Esophagus muscularis mucosa (tissue), 4 donors: Measurements from ENCODE around the gene RNASE1. TPM values are rescaled to one million over a fixed set of nuclear protein-coding genes. Genes with fewer than 3 reads are reported as not detected.
"Not testable (repeated sequence)": the region's sequence is repeated elsewhere in the genome, so short reads cannot be mapped to it uniquely, and the experiment has no call there.

Source experiments
- DNase-seq: peaks from one replicate; pipeline ENCODE4 v3.0.0-alpha.2; 2017; ENCODE audit errors: extremely low spot score
- H3K27ac ChIP-seq, 4 donors: fragments of 200-600 bp; sonication (generic); replicated peaks in 1 of 4; 1 replicate in 3 of 4; 2 replicates in 1 of 4; pipeline ENCODE4 v1.5.1; 2016 to 2019; ENCODE audit warnings: mild to moderate bottlenecking in 1 of 4
- H3K27me3 ChIP-seq, 4 donors: fragments of 200-600 bp; sonication (generic); one replicate each; pipeline versions ENCODE4 v1.5.1 to v1.6.0; 2016 to 2019
- H3K36me3 ChIP-seq, 4 donors: fragments of 200-600 bp; sonication (generic); one replicate each; pipeline ENCODE4 v1.5.1; 2016 to 2019
- H3K4me1 ChIP-seq, 4 donors: fragments of 200-600 bp; sonication (generic); one replicate each; pipeline ENCODE4 v1.5.1; 2016 to 2019
- H3K4me3 ChIP-seq, 4 donors: fragments of 200-600 bp; sonication (generic); 1 replicate in 2 of 4; 2 replicates in 2 of 4; pipeline ENCODE4 v1.5.1; 2016 to 2019; ENCODE audit warnings: mild to moderate bottlenecking in 4 of 4, moderate library complexity in 1 of 4
- H3K9me3 ChIP-seq, 4 donors: fragments of 200-600 bp; sonication (generic); 1 replicate in 3 of 4; 2 replicates in 1 of 4; pipeline ENCODE4 v1.5.1; 2016 to 2019
- EP300 ChIP-seq: sonication (generic); formaldehyde crosslinking; IDR thresholded peaks from one replicate; pipeline ENCODE4 v1.6.1; 2017; ENCODE audit warnings: antibody characterized with exemption
- POLR2A ChIP-seq: fragments of 450-650 bp; IDR thresholded peaks from one replicate; pipeline ENCODE4 v1.6.1; 2017; ENCODE audit warnings: antibody characterized with exemption, moderate library complexity, mild to moderate bottlenecking, low read depth
- POLR2AphosphoS5 ChIP-seq, 2 donors: sonication (generic); formaldehyde crosslinking; IDR thresholded peaks; one replicate each; pipeline ENCODE4 v1.6.1; 2017; ENCODE audit warnings: antibody characterized with exemption in 2 of 2
- WGBS: methylation state at CpG from one replicate; pipeline ENCODE4 v1.1.5; 2018; 5-methylcytosine and 5-hydroxymethylcytosine counted together
- intact Hi-C: fragments of 100-400 bp; cut with DNase I; formaldehyde crosslinking; loops from one replicate; pipeline ENCODE4 v1.15.1; 2023
- total RNA-seq, 4 donors: library from RNA; depleted of rRNA; stranded (reverse); fragments of >200 nt; gene quantifications; one replicate each; pipeline versions ENCODE4 v1.1.0 to v1.2.1, GENCODE V29; 2016
- TF ChIP-seq, protein P1 (sequence below), 3 experiments: fragments of 200-600 bp in 2 of 3; fragments of 450-650 bp in 1 of 3; sonication (generic) in 2 of 3; IDR thresholded peaks; one replicate each; pipeline ENCODE4 v1.5.1; 2017 to 2019; ENCODE audit warnings: antibody characterized with exemption in 3 of 3, mild to moderate bottlenecking in 2 of 3, moderate library complexity in 1 of 3

Gene RNASE1
- total RNA-seq, 4 donors from 2014 or later: 270 to 766 (median 341) TPM

DNA sequence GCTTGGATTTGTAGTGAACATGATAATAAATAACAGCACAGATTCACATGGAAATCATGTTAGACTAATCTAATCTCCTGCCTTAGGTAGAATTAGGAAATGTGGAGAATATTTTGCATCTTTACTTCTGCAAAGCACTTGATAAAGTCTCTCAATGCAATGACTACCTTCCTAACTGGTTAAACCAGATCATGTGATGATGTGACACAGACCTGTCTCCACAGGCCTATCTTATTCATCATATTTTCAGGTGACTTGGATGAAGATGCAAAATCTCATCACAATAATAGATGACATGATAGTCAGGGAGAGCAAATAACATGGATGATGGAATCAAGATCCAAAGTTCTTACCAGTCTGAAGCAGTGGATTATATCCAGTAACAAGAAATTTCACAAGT lies 38.5 kb upstream of the RNASE1 start:
- Histone ChIP-seq H3K4me3 (no peak overlapping the region), H3K9me3 (no peaks in the 10 kb centered on the region), H3K4me1 (peaks cover 0 to 5% (median 0%) of the 10 kb centered on the region in 4 donors), H3K36me3 (no peaks in the 10 kb centered on the region), H3K27me3 (peaks cover 0 to 2% (median 0%) of the 10 kb centered on the region in 4 donors), H3K27ac (no peak overlapping the region)
- TF ChIP-seq, protein P1, sequence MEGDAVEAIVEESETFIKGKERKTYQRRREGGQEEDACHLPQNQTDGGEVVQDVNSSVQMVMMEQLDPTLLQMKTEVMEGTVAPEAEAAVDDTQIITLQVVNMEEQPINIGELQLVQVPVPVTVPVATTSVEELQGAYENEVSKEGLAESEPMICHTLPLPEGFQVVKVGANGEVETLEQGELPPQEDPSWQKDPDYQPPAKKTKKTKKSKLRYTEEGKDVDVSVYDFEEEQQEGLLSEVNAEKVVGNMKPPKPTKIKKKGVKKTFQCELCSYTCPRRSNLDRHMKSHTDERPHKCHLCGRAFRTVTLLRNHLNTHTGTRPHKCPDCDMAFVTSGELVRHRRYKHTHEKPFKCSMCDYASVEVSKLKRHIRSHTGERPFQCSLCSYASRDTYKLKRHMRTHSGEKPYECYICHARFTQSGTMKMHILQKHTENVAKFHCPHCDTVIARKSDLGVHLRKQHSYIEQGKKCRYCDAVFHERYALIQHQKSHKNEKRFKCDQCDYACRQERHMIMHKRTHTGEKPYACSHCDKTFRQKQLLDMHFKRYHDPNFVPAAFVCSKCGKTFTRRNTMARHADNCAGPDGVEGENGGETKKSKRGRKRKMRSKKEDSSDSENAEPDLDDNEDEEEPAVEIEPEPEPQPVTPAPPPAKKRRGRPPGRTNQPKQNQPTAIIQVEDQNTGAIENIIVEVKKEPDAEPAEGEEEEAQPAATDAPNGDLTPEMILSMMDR (IDR thresholded peaks at IDR 0.05): no peak
- intact Hi-C loops: no loop called here
- DNase-seq: no peak

DNA sequence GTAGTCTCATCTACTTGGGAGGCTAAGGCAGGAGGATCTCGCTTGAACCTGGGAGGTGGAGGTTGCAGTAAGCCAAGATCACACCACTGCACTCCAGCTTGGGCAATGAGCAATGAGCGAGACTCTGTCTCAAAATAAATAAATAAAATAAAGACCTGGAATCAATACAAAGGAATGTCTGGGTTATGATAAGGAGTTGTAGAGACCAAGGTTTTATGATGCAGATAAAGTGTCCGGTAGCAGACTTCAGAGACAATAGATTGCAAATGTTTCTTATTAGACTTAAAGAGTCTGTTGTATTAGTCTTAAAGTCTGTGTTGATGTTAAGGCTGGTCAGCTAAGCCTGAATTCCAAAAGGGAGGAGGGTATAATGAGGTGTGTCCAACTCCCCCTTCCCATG lies 35.2 kb upstream of the RNASE1 start:
- no peaks in the 10 kb centered on the region for H3K9me3 ChIP-seq
- WGBS: 76% methylated on average over 3 of the region's 3 CpGs

DNA sequence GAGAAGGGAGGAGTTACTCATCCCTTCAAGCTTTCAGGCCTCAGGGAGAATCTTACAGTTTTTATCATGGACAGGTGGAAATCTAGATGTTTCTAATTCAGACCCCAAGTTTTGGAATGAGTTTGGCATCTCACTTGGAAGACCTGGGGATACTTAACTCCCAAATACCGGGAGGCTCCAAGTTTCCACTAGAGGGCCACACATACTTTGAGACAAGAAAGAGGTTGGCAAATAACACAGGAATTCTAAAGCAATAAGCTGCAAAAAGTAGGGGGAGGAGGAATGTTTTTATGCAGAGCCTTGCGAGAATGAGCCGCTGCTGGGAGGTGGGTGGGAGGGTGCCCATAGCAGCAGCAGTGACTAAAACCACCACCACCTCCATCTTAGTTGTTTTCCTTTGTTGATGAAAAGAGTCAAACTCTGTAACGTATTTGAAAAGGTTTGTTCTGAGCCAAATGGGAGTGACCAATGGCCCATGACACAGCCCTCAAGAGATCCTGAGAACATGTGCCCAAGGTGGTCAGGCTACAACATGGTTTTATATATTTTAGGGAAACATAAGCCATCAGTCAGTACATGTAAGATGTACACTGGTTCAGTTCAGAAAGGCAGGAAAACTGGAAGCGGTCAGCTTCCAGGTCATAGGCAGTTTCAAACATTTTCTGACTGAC lies 34.2 kb upstream of the RNASE1 start:
- H3K9me3 ChIP-seq: no peaks in the 10 kb centered on the region
- no peaks in the 10 kb centered on the region for H3K36me3 ChIP-seq
- H3K4me3 ChIP-seq: no peak overlapping the region
- TF ChIP-seq, protein P1 (IDR thresholded peaks at IDR 0.05): peak in 2 of 3 experiments; percentile 28 to 35
- TF ChIP-seq POLR2A: no peak
- no peak for TF ChIP-seq POLR2AphosphoS5 (IDR thresholded peaks at IDR 0.05)
- 51% methylated on average over 5 of the region's 5 CpGs for WGBS
- H3K27ac ChIP-seq: no peak overlapping the region
- H3K27me3 ChIP-seq: no peaks in the 10 kb centered on the region
- no peak for DNase-seq
- intact Hi-C loops: no loop called here
- H3K4me1 ChIP-seq: peaks cover 0 to 5% (median 0%) of the 10 kb centered on the region in 4 donors

More for the DNA sequence above, 35.2 kb upstream of the RNASE1 start:
- no peak for DNase-seq
- H3K27me3 ChIP-seq: no peaks in the 10 kb centered on the region
- H3K4me3 ChIP-seq: no peak overlapping the region
- H3K27ac ChIP-seq: no peak overlapping the region
- H3K36me3 ChIP-seq: no peaks in the 10 kb centered on the region
- TF ChIP-seq POLR2AphosphoS5 (IDR thresholded peaks at IDR 0.05) (no peak), POLR2A (no peak), EP300 (no peak)
- TF ChIP-seq, protein P1 (IDR thresholded peaks at IDR 0.05): no peak
- H3K4me1 ChIP-seq: peaks cover 0 to 5% (median 0%) of the 10 kb centered on the region in 4 donors
- intact Hi-C loops: no loop called here

DNA sequence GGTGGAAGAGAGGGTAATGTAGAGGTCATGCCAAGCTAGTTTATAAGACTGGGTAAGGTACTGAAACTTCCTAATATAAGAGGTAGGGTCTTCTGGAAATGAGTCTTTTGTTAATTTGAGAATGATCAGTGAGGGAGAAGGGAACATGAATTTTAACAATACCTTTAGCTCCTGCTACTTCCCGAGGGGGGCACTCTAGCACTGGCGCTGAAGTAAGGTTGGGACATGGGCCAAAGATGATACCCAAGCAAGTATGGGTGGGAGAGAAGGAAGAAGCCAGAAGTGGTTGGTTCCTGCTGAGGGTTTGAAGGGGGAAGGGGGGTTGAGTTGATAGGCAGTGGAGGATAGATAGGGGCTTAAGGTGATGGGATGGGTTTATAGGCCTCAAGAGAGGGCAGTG lies 32.3 kb upstream of the RNASE1 start:
- Histone ChIP-seq H3K9me3 (no peaks in the 10 kb centered on the region), H3K27me3 (no peaks in the 10 kb centered on the region), H3K4me3 (no peak overlapping the region), H3K36me3 (no peaks in the 10 kb centered on the region), H3K27ac (no peak overlapping the region), H3K4me1 (peaks cover 0 to 5% (median 0%) of the 10 kb centered on the region in 4 donors)
- no peak for DNase-seq
- intact Hi-C loops: no loop called here
- WGBS: 84% methylated on average over 2 of the region's 2 CpGs
- TF ChIP-seq EP300 (no peak), POLR2AphosphoS5 (IDR thresholded peaks at IDR 0.05) (no peak), POLR2A (no peak)
- TF ChIP-seq, protein P1 (IDR thresholded peaks at IDR 0.05): no peak

DNA sequence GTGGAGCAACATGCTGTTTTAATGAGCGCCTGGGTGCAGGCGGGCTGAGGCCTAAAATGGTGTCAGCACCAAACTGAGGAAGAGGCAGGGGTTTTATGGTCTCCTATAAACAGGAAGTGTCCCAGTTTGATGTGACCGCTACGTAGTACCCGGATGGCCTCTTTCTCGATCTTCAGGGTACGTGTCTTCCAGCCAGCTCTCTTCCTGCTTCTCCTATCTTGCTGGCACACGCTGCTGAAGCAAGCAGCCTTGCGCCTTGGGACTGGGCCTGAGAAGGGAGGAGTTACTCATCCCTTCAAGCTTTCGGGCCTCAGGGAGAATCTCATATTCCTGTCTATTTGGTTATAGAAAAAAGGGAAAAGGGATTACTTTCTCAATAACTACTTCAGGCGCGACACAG lies 28.2 kb upstream of the RNASE1 start:
- intact Hi-C loops: no loop called here
- Histone ChIP-seq H3K27me3 (no peaks in the 10 kb centered on the region), H3K9me3 (peaks cover 0 to 12% (median 5%) of the 10 kb centered on the region in 4 donors), H3K4me1 (no peaks in the 10 kb centered on the region), H3K27ac (no peak overlapping the region), H3K4me3 (no peak overlapping the region), H3K36me3 (no peaks in the 10 kb centered on the region)
- 92% methylated on average over 12 of the region's 12 CpGs for WGBS
- DNase-seq: no peak
- no peak for TF ChIP-seq EP300

DNA sequence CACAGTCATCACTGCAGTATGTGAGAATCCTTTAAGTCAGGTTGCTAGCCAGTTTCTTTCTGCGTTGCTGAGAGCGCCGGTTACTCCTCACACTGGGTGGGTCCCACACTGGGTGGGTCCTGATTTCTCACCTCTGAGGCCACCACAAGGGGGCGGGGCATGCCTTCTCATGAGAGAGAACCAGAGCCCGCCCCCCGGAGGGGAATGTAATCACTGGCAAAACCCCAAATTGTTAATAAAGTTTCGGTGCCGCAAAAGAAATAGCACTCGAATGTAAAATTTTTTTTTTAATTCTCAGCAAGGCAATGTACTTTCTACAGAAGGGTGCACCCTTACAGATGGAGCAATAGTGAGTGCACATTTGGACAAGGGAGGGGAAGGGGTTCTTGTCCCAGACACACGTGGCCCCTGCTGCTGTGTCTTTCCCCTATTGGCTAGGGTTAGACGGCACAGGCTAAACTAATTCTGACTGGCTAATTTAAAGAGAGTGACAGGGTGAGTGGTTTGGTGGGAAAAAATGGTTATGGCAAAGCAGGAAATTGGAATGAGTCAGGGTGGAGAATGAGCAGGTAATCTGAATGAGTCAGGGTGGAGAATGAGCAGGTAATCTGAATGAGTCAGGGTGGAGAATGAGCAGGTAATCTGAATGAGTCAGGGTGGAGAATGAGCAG lies 25.5 kb upstream of the RNASE1 start:
- WGBS: 93% methylated on average over 11 of the region's 11 CpGs

More for the DNA sequence above, 25.5 kb upstream of the RNASE1 start:
- H3K4me1 ChIP-seq, H3K27ac ChIP-seq, intact Hi-C loops, H3K27me3 ChIP-seq, H3K36me3 ChIP-seq, DNase-seq, H3K4me3 ChIP-seq: not testable (repeated sequence)
- H3K9me3 ChIP-seq: peaks cover 0 to 12% (median 5%) of the 10 kb centered on the region in 4 donors
